GM19452 (cell line): Measurements from ENCODE around the gene ESR1.

Source experiments
- ATAC-seq: cut with Tn5 transposase; IDR thresholded peaks from one replicate; pipeline ENCODE4 v1.9.1; 2021; ENCODE audit not compliant: unreplicated experiment

ESR1 gene

DNA sequence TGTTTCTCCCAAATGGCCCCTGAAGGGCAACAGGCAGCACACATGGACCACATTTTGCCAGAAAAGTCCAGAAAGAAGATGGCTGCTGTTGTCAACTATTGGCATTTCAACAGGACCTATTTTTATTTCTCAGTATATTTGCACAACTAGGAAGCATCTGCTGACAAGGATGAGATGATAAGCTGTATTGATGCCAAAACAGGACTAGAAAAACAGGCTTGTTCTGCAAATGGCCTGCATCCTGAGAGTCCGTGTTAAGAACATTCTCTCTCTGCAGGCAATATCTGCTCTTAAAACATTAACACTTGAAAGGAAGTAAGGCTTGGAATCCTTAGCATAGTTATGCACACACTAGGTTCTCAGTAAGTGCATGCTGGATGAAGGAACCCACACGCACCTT is 283.7 kb downstream of the ESR1 start:
- no peak for ATAC-seq

DNA sequence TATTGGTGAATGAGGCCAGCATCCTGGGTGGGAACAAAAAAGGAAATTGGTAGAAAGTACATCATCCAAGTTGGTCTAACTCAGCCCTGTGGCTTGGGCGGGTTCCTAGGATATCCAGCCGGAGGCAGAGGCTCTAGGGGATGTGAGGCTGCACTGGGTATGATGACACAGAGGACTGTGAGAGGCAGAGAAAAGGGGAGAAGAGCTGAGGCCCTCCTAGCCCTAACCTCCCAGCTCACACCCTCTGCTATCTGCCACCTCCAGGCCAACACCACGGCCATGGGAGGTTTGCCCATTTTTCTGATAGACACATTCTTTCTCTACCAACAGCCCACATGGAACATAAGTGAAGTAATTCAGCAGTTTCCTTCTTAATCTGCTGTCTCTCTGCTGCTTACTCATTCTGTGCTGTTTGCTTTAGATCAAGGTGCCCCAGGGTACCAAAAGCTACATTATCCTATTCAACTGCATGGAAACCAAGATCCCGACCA is 284.4 kb downstream of the ESR1 start:
- no peak for ATAC-seq

DNA sequence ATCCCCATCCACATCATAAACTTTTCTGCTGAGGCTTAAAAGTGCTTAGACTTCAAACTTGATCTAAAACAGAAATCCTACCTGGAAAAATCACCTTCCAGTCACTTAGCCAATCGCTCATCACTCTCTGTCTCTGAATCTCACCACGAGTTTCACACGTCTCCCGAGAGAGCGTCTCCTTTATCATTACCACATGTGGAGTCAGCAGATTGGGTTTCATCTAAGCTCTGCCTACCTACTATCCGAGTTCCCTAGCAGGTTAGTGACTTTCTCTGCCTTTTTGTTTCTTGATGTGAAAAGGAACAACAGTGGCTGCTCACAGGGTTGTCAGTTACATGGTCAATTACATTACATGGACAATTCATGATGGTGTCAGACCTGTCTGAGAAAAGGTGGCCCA is 286.2 kb downstream of the ESR1 start:
- no peak for ATAC-seq

DNA sequence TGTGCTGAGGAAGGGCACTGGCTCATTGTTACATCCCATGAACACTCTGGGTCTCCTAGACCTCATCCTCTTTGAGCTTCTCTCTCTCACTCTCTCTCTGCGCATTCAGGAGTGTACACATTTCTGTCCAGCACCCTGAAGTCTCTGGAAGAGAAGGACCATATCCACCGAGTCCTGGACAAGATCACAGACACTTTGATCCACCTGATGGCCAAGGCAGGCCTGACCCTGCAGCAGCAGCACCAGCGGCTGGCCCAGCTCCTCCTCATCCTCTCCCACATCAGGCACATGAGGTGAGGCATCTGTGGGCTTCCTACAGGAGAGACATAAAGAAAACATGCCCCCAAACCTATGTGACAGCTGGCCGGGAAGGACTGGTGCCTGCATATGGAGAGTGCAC is 286.8 kb downstream of the ESR1 start:
- no peak for ATAC-seq

DNA sequence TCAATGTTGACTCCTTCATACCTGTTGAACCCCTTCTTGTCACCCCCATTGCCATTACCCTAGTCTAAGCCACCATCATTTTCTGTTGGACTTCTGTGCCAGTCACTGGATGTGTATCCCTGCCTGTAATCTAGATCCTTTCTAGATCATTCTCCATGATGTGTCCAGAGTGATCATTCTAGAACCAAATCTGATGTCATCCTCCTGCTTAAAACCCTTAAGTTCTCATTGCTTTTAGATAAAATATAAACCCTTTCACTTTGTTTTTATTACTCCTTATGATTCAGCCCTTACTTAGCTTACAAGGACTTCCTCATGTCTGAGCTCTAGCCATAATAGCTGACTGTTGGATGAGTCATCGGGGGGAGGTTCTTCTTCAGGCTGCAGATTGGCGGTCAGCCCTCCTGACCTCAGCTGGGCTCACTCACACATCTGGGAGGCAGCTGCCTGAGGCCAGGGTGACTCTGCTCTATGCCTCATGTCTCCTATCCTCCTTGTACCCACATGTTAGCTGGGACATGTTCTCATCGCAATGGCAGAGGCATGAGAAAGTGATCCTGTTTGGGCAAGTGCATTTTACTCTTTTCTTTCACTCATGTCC is 287.6 kb downstream of the ESR1 start:
- ATAC-seq = no peak

DNA sequence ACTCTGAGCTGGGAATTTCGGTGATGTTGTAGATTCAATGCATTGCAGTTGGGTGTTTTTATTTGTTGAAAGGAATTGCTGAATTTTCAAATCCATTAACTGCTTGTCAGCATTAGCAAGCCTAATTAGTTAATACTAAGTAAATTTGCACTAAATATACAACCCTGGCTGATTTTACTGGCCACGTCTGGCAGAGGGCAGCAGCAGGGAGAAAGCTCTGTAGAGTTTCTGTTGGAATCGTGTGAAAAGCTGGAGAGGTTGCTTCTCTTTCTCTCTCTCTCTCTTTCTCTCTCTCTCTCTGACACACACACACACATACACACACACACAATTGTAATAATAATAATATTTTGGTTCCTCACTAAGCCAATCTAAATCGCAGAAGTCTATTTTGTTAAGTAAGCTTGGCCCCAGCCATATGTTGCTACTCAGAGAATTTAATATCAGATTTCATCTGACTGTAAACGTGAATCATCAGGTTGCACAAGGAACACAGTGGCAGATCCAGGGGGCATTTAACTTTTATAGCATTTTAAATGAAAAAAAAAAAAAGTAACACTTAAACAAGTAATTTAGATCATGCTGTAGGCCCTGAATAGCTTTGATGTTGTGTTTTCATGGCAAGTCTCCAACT is 289.5 kb downstream of the ESR1 start:
- no peak for ATAC-seq

DNA sequence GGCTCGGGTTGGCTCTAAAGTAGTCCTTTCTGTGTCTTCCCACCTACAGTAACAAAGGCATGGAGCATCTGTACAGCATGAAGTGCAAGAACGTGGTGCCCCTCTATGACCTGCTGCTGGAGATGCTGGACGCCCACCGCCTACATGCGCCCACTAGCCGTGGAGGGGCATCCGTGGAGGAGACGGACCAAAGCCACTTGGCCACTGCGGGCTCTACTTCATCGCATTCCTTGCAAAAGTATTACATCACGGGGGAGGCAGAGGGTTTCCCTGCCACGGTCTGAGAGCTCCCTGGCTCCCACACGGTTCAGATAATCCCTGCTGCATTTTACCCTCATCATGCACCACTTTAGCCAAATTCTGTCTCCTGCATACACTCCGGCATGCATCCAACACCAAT is 291.2 kb downstream of the ESR1 start:
- ATAC-seq = no peak

DNA sequence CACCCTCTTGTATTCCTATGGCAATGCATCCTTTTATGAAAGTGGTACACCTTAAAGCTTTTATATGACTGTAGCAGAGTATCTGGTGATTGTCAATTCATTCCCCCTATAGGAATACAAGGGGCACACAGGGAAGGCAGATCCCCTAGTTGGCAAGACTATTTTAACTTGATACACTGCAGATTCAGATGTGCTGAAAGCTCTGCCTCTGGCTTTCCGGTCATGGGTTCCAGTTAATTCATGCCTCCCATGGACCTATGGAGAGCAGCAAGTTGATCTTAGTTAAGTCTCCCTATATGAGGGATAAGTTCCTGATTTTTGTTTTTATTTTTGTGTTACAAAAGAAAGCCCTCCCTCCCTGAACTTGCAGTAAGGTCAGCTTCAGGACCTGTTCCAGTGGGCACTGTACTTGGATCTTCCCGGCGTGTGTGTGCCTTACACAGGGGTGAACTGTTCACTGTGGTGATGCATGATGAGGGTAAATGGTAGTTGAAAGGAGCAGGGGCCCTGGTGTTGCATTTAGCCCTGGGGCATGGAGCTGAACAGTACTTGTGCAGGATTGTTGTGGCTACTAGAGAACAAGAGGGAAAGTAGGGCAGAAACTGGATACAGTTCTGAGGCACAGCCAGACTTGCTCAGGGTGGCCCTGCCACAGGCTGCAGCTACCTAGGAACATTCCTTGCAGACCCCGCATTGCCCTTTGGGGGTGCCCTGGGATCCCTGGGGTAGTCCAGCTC is 292.1 kb downstream of the ESR1 start:
- no peak for ATAC-seq

GRCh38 chr6:152100183-152100618 is 292.7 kb downstream of the ESR1 start:
- no peak for ATAC-seq

GRCh38 chr6:152107973-152108372 is 300.5 kb downstream of the ESR1 start:
- ATAC-seq = no peak

DNA sequence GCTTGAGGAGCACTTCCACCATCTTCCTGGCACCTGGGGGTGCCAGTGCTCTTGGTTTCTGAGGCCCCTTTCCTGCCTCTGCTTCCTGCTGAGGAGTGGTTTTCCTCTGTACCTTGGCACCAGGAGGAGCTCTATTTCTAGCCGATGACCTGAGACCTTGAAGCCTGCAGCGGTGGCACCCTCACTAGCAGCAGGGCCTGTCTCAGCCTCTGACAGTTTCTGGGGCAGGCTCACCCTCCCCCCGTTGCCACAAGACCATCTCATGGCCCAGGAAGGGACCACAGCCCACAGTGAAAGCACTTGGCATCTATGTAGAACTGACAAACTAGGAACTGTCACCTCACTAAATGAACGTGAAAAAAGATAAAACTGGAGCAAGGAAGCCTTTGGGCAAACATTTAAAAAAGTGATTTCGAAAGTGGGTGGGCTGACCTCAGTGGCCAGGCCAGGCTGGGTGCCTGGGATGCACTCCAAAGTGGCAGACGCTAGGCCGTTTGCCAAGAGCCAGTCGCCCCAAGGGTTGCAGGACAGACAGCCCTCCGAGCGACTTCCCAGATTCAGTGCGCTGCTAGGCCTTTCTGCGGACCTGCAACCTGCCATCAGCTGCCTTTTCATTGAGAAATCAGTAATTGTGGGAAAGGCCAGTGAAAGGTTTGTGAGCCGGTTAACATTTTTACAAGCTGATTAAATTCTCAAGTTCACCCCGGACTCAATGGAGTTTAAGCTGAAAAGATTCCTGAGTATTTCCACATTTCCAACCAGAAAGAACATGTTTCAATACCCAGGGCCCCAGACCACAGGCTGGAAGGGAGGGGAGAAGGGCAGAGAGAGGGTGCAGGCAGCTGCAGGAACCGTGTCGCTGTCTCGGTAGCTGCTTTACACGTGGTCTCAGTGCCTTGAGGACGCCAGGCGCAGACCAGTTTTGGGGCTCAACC is 303.7 kb downstream of the ESR1 start:
- ATAC-seq = no peak

DNA sequence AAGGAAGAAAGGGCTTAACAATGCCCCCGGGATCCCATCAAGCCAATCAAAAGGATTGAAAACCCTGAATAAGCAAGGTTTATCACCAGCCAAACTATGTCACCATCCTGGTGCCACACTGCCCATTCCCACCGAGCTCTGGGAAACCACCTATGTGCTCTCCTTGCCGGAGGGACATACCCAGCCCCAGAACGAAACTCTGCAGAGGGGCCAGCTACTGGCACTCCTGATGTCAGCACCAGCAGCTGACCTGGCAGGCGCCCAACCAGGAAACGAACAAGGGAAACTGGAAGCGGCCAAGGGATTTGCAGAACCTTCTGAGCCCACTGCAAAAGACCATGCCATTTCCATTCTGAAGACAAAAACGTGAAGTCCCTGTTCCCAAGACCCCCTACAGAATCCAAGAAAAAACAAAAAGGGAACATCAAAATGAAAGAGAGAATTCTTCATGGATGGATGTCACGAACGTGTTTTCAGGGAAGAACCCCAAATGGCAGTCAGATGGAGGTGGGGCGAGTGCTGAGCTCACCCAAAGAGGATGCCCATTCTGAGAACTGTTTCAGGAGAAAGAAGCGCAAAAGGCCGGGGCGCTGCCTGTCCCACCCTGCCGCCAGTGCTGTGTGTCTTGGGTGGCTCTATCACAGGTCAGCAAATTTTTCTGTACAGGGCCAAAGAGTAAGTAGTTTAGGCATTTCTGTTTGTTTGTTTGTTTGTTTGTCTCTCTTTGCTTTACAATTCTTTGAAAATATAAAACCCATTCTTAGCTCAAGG is 305.2 kb downstream of the ESR1 start:
- no peak for ATAC-seq

DNA sequence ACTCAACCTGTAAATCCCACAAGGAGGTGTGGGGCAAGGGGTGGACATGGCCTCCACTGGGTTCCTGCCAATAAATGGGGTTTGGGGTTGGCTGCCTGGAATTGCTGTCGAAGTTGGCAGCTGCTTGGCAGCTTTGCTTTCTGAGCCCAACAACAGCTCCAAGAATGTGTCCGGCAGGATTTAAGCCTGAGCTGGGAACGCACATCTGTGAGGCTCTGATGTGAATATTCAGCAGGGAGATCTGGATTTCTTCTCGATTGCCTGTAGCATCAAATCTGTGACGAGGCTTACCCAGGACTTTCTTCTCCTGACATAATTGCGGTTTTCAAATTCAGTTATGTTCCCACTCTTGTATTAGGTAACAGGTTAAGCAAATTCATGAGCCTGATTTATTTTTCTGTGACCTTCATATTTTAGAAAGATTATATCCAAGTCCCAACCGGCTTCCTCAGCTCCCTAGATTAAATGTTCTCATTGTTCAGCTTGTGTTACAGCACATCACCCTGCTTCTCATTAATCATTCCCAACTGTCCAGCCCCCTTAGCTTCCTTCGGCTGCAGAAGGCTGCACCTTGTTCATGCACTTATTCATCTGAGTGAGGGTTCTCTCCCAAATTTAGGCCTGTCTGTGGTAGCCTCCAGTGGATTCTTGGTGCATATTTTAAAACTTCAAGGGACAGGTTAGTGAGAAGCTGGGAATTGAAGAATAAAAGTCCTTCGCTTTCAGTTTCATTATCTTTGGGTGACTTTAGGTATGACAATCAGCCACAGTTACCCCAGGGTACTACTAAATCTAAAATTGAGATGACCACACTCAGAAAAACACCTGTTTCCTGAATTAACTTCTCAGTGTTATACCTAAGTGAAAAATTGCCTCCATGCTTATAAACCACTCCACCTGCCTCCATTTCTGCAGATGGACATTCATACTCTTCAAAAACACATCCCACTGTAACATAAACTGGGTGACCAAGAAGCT is 310.0 kb downstream of the ESR1 start:
- ATAC-seq = peak; percentile 67

DNA sequence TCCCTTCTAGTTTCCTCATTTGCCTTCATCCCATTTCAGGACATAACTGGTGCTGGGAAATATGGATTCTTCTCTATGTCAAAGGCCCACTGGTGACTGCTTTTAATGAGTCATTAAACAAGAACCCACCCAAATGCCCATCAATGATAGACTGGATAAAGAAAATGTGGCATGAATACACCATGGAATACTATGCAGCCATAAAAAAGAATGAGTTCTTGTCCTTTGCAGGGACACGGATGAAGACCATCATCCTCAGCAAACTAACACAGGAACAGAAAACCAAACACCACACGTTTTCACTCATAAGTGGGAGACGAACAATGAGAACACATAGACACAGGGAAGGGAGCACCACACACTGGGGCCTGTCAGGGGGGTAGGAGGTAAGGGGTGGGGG is 310.7 kb downstream of the ESR1 start:
- no peak for ATAC-seq

DNA sequence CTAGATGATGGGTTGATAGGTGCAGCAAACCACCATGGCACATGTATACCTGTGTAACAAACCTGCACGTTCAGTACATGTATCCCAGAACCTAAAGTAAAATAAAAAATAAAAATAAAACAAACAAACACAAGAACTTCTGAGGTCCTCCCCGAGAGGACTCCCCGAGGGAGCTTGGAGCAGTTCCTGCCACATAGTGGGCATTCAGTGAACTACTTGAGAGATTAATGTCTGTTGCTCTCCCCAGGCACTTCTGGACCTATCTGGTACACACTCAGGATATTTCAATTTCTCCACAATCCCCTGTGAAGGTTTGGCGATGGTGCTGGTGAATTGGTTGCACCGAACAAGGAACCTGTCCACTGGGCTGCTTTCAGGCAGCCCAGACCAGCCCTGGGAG is 311.2 kb downstream of the ESR1 start:
- ATAC-seq = no peak

DNA sequence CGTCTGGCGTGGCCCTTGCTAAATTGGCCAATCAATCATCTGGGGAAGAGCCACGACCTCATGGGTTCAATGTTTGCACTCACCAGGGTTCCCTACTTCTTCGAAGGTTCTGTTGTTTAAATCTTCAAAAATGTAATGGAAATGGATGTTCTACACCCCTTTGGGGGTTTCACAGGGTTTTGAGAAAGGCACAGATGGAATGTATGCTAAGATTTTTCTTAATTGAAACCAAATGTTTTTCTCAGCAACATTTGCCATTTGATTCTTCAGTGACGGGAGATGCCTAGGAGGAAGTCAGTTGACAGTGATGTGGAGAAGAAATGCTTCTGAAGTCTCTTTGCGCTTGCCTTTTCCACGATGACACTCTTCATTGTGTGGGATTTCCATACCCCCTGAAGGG is 312.3 kb downstream of the ESR1 start:
- ATAC-seq = no peak

GRCh38 chr6:152121910-152122309 is 314.4 kb downstream of the ESR1 start:
- no peak for ATAC-seq

- no peak for ATAC-seq
These were observed 315.0 kb downstream of the ESR1 start for GRCh38 chr6:152122434-152122833.

GRCh38 chr6:152123076-152123475 is 315.6 kb downstream of the ESR1 start:
- ATAC-seq = no peak
